HG02763 (cell line): ENCODE results near the gene NCAPD2.
"Not testable (repeated sequence)": the region's sequence is repeated elsewhere in the genome, so short reads cannot be mapped to it uniquely, and the experiment has no call there.

Source experiments
- ATAC-seq: cut with Tn5 transposase; IDR thresholded peaks from one replicate; pipeline ENCODE4 v1.9.1; 2021; ENCODE audit warnings: mild to moderate bottlenecking, moderate library complexity; ENCODE audit not compliant: unreplicated experiment

Gene NCAPD2

DNA sequence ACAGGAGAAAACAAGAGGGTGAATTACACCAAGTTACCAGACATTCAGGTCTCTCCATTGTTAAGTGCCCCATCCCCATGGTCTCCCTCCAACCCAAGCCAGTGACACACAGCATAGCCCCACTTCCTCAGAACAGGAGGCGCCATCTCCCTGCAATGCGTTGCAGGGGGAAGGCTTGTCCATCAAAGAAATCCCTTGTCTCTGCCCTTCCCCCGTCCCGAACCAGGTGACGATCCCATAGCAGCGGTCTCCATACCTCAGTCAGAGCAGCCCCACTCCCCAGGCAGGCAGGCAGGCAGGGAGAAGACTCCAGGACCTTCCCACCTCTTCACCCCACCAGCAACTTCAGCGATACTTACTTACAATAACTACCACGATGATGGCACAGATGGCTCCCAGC lies 29.4 kb upstream of the NCAPD2 start:
- ATAC-seq: no peak

- no peak for ATAC-seq
These were observed 28.3 kb upstream of the NCAPD2 start for GRCh38 chr12:6465467-6466183.

- no peak for ATAC-seq
These were observed 27.7 kb upstream of the NCAPD2 start for GRCh38 chr12:6466184-6466573.

GRCh38 chr12:6466751-6467150 lies 27.2 kb upstream of the NCAPD2 start:
- not testable (repeated sequence) for ATAC-seq

GRCh38 chr12:6467571-6468282 lies 26.2 kb upstream of the NCAPD2 start:
- not testable (repeated sequence) for ATAC-seq

GRCh38 chr12:6468283-6468575 lies 25.7 kb upstream of the NCAPD2 start:
- no peak for ATAC-seq

DNA sequence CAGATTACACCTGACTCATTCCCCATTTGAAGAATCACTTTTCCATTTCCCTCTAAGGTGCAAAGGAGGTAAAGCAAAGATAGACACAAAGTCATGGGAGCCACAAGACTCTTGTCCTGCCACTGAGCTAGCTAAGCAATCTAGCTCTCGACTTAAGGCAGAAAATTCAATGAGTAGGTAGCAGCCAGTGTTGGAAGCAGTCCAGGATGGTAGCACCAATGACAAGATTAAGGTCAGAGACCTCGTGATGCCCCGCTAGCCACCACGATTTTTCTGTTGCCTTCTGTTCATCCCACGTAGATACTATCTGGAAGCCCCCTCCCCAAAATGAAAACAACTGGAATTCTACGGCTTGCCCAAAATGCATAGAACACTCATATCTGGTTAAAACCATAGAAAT lies 24.8 kb upstream of the NCAPD2 start:
- no peak for ATAC-seq

- ATAC-seq: no peak
These were observed 24.1 kb upstream of the NCAPD2 start for GRCh38 chr12:6469609-6470374.

DNA sequence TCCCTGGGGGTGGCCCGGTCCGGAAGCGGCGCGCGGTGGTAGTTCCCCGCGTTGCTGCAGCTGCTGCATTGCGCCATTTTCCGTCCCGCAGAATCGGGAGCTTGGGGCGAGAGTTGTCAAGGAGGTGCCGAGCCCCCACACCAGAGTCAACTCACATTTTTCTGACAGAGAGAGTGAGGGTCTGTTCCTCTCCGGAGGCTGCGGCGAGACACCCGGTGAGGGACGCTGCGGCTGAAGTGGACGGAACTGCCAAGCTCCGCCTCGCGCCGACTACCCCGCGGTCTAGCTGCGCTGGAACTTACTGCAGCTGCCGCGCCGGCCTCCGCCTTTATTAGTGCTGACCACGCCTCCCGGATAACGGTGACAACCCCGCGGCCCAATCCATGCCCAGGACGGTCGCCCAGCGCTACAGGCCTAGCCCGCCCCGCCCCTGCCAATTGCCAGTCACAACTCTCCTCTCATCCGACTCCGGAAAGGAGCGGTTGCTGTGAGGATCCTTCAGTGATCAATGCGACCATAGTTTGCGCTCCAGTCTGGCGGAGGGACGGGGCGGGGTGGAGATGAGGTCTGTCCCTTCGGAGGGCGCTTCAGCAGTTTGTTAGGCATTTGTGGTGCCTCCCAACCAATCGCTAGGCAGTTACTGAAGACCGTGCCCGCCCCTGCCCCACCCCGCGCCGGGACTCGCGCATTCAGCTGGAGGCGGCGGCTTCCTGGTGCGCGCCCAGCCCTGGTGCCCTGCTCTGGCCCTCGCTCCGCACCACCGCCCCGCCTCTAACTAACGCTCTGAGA lies 23.3 kb upstream of the NCAPD2 start, which contains the start of gene VAMP1:
VAMP1 (minus strand) TSS at position 303 of the 789 bp plus-strand sequence; CDS start at position 157, 146 bp downstream.
- ATAC-seq: peak; percentile 87

GRCh38 chr12:6471989-6472360 lies 21.9 kb upstream of the NCAPD2 start:
- ATAC-seq: no peak

- no peak for ATAC-seq
These were observed 21.4 kb upstream of the NCAPD2 start for GRCh38 chr12:6472491-6472890.

- not testable (repeated sequence) for ATAC-seq
These were observed 18.5 kb upstream of the NCAPD2 start for GRCh38 chr12:6475233-6475975.

DNA sequence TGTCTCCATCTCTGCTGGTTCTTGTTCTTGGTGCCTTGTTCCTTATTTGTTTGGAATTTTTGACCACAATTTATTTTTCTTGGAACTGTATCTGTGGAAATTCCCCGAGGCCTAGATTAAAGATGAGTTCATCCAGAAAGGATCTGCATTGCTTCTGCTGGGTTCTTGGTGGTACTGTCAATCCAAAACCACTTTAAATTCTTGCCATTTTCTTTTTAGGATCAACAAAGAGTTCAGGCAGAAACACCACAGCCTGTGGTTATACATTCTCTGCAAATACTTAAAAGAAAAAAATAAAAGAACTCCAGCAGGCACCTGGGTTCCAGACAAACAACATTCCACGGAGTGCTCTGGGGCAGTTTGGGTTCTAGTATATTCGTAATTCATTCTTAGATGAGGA lies 17.4 kb upstream of the NCAPD2 start:
- ATAC-seq: no peak

GRCh38 chr12:6477601-6478377 lies 16.1 kb upstream of the NCAPD2 start:
- ATAC-seq: not testable (repeated sequence)

DNA sequence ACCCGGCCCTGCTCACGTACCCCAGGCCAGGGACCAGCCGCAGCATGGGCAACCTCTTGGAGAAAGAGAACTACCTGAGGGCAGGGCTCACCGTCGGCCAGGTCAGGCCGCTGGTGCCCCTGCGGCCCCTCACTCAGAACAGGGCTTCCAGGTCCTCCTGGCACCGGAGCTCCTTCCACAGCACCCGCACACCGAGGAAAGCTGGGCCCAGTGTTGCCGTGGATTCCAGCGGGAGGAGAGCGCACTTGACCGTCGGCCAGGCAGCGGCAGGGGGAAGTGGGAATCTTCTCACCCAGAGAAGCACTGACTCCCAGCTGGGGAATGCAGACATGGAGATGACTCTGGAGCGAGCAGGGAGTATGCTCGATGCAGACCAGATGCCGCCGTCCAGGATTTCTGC lies 15.5 kb upstream of the NCAPD2 start:
- ATAC-seq: no peak

DNA sequence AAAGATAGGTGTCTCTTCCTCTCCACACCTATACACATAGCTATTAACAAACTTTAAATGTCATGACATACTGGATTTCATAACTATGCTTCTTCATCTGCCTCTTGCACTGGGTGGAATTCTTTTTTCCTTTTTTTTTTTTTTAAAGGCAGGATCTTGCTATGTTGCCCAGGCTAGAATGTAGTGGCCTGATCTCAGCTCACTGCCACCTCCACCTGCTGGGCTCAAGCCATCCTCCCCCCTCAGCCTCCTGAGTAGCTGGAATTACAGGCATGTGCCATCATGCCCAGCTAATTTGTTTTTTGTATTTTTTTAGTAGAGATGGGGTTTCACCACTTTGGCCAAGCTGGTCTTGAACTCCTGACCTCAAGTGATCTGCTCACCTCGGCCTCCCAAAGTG lies 5.7 kb upstream of the NCAPD2 start:
- ATAC-seq: no peak

DNA sequence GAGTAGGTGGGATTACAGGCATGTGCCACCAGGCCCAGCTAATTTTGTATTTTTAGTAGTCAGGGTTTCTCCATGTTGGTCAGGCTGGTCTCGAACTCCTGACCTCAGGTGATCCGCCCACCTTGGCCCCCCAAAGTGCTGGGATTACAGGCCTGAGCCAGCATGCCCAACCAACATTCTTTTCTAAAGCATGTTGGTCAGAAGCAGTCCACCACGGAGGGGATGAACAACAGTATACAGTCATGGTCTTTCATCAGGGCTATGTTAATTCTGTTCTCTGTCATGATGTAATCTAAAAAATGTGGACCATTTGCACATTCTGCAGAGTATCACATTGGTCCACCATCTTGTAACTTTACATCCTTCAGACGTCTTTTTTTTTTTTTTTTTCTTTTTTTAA lies 4.5 kb upstream of the NCAPD2 start:
- no peak for ATAC-seq

DNA sequence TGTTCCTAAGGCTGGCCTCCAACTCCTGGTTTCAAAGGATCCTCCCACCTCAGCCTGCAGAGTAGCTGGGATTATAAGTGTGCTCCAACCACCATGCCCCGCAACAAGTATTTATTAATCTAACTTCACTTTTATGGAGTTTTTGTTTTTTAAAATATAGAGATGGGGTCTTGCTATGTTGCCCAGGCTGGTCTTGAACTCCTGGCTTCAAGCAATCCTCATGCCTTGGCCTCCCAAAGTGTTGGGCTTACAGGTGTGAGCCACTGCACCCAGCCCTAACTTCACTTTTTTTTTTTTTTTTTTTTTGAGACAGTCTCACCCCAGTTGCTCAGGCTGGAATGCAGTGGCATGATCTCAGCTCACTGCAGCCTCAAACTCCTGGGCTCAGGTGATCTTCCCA lies 3.2 kb upstream of the NCAPD2 start:
- ATAC-seq: not testable (repeated sequence)

DNA sequence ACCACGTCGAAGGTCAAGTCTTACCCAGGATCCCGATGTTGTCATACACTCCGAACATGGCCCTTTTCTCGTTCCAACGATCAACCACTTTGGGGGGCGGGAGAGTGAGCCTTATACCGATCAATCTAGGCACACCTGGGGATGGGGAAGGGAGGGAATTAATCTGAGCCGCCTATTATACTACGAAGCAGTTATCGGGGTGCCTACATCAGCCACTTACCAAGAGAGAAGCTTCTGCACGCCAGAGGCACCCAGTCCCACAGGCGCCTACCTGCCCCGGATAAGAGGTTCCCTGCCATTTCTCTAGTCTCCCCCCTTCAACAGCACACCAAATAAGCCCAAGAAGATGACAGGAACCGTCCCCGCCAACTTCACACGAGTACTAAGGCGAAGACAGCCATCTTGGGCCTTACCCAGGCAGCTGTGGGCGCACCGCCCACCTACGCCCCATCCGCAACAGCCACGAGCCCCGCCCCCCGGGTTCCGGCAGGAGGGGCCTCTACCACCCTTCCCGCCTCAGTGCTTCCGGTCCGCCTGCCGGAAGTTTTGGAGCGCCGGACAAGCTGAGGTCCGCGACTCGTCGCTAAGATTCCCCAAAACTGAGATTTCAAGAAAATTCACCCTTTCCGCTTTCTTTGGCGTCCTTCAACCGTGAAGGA lies 935 bp upstream of the NCAPD2 start, which contains the start of gene MRPL51:
MRPL51 (minus strand) TSS at position 425 of the 659 bp plus-strand sequence; CDS start at position 299, 126 bp downstream.
- ATAC-seq: peak; percentile 79
